ENCODE measurements around the gene CST8.

Gene CST8

DNA sequence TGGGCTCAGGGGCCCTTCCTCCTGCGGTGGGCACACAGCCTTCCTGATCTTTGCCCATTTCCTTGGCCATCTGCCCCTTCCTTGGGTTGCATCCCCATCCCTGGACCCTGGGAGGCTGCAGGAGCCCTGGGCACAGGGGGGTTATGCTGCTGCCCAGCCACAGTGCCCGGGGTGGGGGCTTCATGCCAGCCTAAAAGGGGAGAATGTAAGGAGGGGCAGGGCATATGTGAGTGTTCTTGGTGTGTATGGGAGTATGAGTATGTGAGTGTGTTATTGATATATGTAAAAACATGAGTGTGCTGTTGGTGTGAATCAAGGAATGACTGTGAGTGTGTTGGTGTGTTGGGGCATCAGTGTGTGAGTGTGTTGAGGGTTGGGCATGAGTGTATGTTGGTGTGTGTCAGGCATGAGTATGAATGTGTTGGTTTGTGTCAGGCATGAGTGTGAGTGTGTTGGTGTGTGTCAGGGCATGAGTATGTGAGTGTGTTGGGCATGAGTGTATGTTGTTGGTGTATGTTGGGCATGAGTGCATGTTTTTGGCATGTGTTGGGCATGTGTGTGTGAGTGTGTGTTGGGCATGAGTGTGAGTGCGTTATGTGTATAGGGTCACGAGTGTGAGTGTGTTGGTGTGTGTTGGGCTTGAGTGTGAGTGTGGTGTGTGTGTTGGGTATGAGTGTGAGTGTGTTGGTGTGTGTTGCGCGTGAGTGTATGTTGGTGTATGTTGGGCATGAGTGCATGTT lies 14.7 kb upstream of the CST8 start:
- Histone ChIP-seq H3K27me3 (ENCODE audit: insufficient read depth, low read depth) (no peaks in the 10 kb centered on the region), H3K36me3 (ENCODE audit: insufficient read depth) (no peaks in the 10 kb centered on the region), H3K4me2 (no peak overlapping the region), H3K4me3 (IDR thresholded peaks at IDR 0.05; ENCODE audit: insufficient read depth, low read depth, low read length) (no peak overlapping the region), H2AFZ (ENCODE audit: low read depth) (no peak overlapping the region), H3K4me1 (ENCODE audit: low read depth, poor library complexity, severe bottlenecking) (no peaks in the 10 kb centered on the region), H3K9ac (no peak overlapping the region), H3K79me2 (ENCODE audit: insufficient read depth, low read depth) (no peaks in the 10 kb centered on the region), H4K20me1 (ENCODE audit: insufficient read depth) (no peaks in the 10 kb centered on the region), H3K27ac (no peak overlapping the region)
- TF ChIP-seq, protein P1, sequence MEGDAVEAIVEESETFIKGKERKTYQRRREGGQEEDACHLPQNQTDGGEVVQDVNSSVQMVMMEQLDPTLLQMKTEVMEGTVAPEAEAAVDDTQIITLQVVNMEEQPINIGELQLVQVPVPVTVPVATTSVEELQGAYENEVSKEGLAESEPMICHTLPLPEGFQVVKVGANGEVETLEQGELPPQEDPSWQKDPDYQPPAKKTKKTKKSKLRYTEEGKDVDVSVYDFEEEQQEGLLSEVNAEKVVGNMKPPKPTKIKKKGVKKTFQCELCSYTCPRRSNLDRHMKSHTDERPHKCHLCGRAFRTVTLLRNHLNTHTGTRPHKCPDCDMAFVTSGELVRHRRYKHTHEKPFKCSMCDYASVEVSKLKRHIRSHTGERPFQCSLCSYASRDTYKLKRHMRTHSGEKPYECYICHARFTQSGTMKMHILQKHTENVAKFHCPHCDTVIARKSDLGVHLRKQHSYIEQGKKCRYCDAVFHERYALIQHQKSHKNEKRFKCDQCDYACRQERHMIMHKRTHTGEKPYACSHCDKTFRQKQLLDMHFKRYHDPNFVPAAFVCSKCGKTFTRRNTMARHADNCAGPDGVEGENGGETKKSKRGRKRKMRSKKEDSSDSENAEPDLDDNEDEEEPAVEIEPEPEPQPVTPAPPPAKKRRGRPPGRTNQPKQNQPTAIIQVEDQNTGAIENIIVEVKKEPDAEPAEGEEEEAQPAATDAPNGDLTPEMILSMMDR (conservative IDR thresholded peaks at IDR 0.05; ENCODE audit: low read depth, low read length): no peak

GRCh38 chr20:23477223-23477622 lies 13.7 kb upstream of the CST8 start:
- Histone ChIP-seq H4K20me1 (ENCODE audit: insufficient read depth) (no peaks in the 10 kb centered on the region), H3K4me2 (no peak overlapping the region), H3K4me3 (IDR thresholded peaks at IDR 0.05; ENCODE audit: insufficient read depth, low read depth, low read length) (no peak overlapping the region), H3K27me3 (ENCODE audit: insufficient read depth, low read depth) (no peaks in the 10 kb centered on the region), H3K4me1 (ENCODE audit: low read depth, poor library complexity, severe bottlenecking) (no peaks in the 10 kb centered on the region), H2AFZ (ENCODE audit: low read depth) (no peak overlapping the region), H3K9ac (no peak overlapping the region), H3K79me2 (ENCODE audit: insufficient read depth, low read depth) (no peaks in the 10 kb centered on the region), H3K36me3 (ENCODE audit: insufficient read depth) (no peaks in the 10 kb centered on the region), H3K27ac (no peak overlapping the region)
- TF ChIP-seq, protein P1 (conservative IDR thresholded peaks at IDR 0.05; ENCODE audit: low read depth, low read length): no peak

DNA sequence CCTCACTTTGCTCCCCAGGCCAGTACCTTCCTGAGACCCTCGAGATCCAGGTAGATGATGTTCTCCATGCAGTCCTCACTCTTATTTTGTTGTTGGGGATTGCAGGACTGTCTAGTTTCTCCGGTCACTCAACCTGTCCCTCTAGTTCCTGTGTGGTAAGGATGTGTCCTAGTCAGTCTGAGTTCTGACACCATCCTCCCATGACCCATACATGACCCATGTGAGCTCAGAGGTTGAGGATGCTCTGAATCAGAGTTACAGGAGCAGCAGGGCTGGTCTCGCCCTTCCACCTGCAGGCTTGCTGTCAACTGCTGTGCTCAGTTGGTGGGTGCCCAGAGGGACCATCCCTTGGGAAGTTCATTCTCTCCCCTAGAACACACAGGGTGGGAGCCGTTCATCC lies 11.9 kb upstream of the CST8 start:
- Histone ChIP-seq H3K4me1 (ENCODE audit: low read depth, poor library complexity, severe bottlenecking) (no peaks in the 10 kb centered on the region), H2AFZ (ENCODE audit: low read depth) (no peak overlapping the region), H3K4me2 (no peak overlapping the region), H3K4me3 (IDR thresholded peaks at IDR 0.05; ENCODE audit: insufficient read depth, low read depth, low read length) (no peak overlapping the region), H3K79me2 (ENCODE audit: insufficient read depth, low read depth) (no peaks in the 10 kb centered on the region), H3K27ac (no peak overlapping the region), H4K20me1 (ENCODE audit: insufficient read depth) (no peaks in the 10 kb centered on the region), H3K36me3 (ENCODE audit: insufficient read depth) (no peaks in the 10 kb centered on the region), H3K9ac (no peak overlapping the region), H3K27me3 (ENCODE audit: insufficient read depth, low read depth) (no peaks in the 10 kb centered on the region)
- TF ChIP-seq, protein P1 (conservative IDR thresholded peaks at IDR 0.05; ENCODE audit: low read depth, low read length): no peak

- H3K79me2 ChIP-seq (ENCODE audit: insufficient read depth, low read depth): no peaks in the 10 kb centered on the region
- no peak overlapping the region for H3K9ac ChIP-seq
- H2AFZ ChIP-seq (ENCODE audit: low read depth): no peak overlapping the region
- TF ChIP-seq, protein P1 (conservative IDR thresholded peaks at IDR 0.05; ENCODE audit: low read depth, low read length): no peak
- no peaks in the 10 kb centered on the region for H3K27me3 ChIP-seq (ENCODE audit: insufficient read depth, low read depth)
- no peaks in the 10 kb centered on the region for H3K4me1 ChIP-seq (ENCODE audit: low read depth, poor library complexity, severe bottlenecking)
- no peak overlapping the region for H3K4me3 ChIP-seq (IDR thresholded peaks at IDR 0.05; ENCODE audit: insufficient read depth, low read depth, low read length)
- H4K20me1 ChIP-seq (ENCODE audit: insufficient read depth): no peaks in the 10 kb centered on the region
- H3K36me3 ChIP-seq (ENCODE audit: insufficient read depth): no peaks in the 10 kb centered on the region
- no peak overlapping the region for H3K27ac ChIP-seq
- no peak overlapping the region for H3K4me2 ChIP-seq
Measured at GRCh38 chr20:23482138-23482537, 8.8 kb upstream of the CST8 start.

Measured in KMS-11 (cell line).